RWPE2 (cell line): ENCODE measurements around the gene PLK1.
"Not testable (repeated sequence)": the region's sequence is repeated elsewhere in the genome, so short reads cannot be mapped to it uniquely, and the experiment has no call there.

ENCODE experiments used
- ATAC-seq: fragments of 200-7000 bp; cut with Tn5 transposase; 3 replicates; pipeline ENCODE4 v1.9.1; 2021; ENCODE audit warnings: low read depth
- DNase-seq: peaks from one replicate; pipeline ENCODE4 v3.0.0-alpha.2; 2020; ENCODE audit warnings: low spot score
- H3K27ac ChIP-seq: fragments of 450-650 bp; 2 replicates; pipeline ENCODE4 v1.5.1; 2017; ENCODE audit warnings: mild to moderate bottlenecking; ENCODE audit not compliant: poor library complexity, severe bottlenecking
- H3K27me3 ChIP-seq: fragments of 250-450 bp; sonication (Bioruptor Pico); 2 replicates; pipeline ENCODE4 v1.5.1; 2021; ENCODE audit warnings: mild to moderate bottlenecking, moderate library complexity; ENCODE audit not compliant: insufficient read depth, poor library complexity, severe bottlenecking
- H3K36me3 ChIP-seq: fragments of 250-450 bp; sonication (Bioruptor Pico); 2 replicates; pipeline ENCODE4 v1.5.1; 2020; ENCODE audit warnings: low read depth, mild to moderate bottlenecking, moderate library complexity
- H3K4me1 ChIP-seq: fragments of 250-450 bp; sonication (Bioruptor Pico); 2 replicates; pipeline ENCODE4 v1.5.1; 2021; ENCODE audit warnings: mild to moderate bottlenecking, moderate library complexity; ENCODE audit not compliant: insufficient read depth, poor library complexity, severe bottlenecking
- H3K4me3 ChIP-seq: fragments of 250-450 bp; sonication (Bioruptor Pico); 2 replicates; pipeline ENCODE4 v1.5.1; 2021; ENCODE audit warnings: mild to moderate bottlenecking, moderate library complexity; ENCODE audit not compliant: severe bottlenecking
- H3K9me3 ChIP-seq: fragments of 250-450 bp; sonication (Bioruptor Pico); 2 replicates; pipeline ENCODE4 v1.5.1; 2021; ENCODE audit warnings: mild to moderate bottlenecking, moderate library complexity; ENCODE audit not compliant: severe bottlenecking
- CTCF ChIP-seq: fragments of 450-650 bp; IDR thresholded peaks from one replicate; pipeline ENCODE4 v1.5.1; 2017; ENCODE audit warnings: mild to moderate bottlenecking, moderate library complexity; ENCODE audit not compliant: poor library complexity, severe bottlenecking

PLK1 gene

DNA sequence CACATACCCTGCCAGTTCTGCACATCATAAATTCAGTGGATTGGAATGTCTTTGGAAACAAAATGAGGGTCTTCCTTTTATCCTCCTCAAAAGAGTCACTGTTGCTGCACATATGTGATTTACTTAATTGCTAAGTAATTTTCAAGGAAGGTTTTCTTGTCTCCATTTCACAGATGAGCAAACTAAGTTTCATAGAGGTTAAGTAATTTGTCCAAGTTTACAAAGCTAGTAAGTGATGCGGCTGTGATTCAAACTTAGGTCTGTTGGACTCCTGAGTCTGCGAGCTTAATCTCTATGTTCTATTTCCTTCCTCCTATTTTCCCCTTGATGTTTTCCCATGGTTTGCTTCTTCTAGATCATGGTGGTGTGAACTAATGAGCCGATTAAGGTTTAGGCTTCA lies 48.0 kb downstream of the PLK1 start:
- DNase-seq (no peak), ATAC-seq (no peak)
- Histone ChIP-seq H3K36me3 (no peaks in the 10 kb centered on the region), H3K9me3 (no peaks in the 10 kb centered on the region), H3K27me3 (no peaks in the 10 kb centered on the region), H3K4me3 (no peak overlapping the region), H3K4me1 (no peaks in the 10 kb centered on the region), H3K27ac (no peak overlapping the region)
- TF ChIP-seq CTCF: no peak

DNA sequence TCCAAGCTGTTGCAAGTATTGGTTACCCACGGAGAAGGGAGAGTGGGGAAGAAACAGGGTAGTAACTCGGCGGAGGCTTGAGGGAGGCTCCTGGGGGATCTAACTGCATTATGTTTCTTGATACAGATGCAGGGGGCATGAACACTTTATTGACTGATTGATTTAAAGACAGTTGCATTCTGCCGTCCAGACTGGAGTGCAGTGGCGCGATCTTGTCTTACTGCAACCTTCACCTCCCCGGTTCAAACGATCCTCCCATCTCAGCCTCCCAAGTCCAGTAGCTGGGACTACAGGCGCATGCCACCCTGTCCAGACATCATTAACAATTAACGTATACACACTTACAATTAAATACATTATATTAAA lies 49.4 kb downstream of the PLK1 start:
- TF ChIP-seq CTCF: peak; percentile 40
- no peaks in the 10 kb centered on the region for H3K4me1 ChIP-seq
- H3K27me3 ChIP-seq: no peaks in the 10 kb centered on the region
- ATAC-seq: no peak
- DNase-seq: no peak
- no peaks in the 10 kb centered on the region for H3K36me3 ChIP-seq
- no peak overlapping the region for H3K4me3 ChIP-seq
- no peaks in the 10 kb centered on the region for H3K9me3 ChIP-seq
- H3K27ac ChIP-seq: no peak overlapping the region

GRCh38 chr16:23729503-23730424 lies 51.1 kb downstream of the PLK1 start:
- peak; percentile 55; the same call in 2 of the 3 replicates for ATAC-seq
- no peaks in the 10 kb centered on the region for H3K27me3 ChIP-seq
- DNase-seq: no peak
- H3K4me3 ChIP-seq: no peak overlapping the region
- no peaks in the 10 kb centered on the region for H3K4me1 ChIP-seq
- no peak for TF ChIP-seq CTCF
- no peaks in the 10 kb centered on the region for H3K36me3 ChIP-seq
- H3K27ac ChIP-seq: no peak overlapping the region
- H3K9me3 ChIP-seq: no peaks in the 10 kb centered on the region

- no peak overlapping the region for H3K4me3 ChIP-seq
- H3K36me3 ChIP-seq: no peaks in the 10 kb centered on the region
- DNase-seq (no peak), ATAC-seq (no peak)
- H3K9me3 ChIP-seq: no peaks in the 10 kb centered on the region
- no peak for TF ChIP-seq CTCF
- H3K27ac ChIP-seq: no peak overlapping the region
- H3K4me1 ChIP-seq: no peaks in the 10 kb centered on the region
- H3K27me3 ChIP-seq: no peaks in the 10 kb centered on the region
These were observed 55.6 kb downstream of the PLK1 start for GRCh38 chr16:23734176-23734893.

GRCh38 chr16:23737423-23738028 lies 58.8 kb downstream of the PLK1 start:
- not testable (repeated sequence) for ATAC-seq, H3K4me1 ChIP-seq, H3K36me3 ChIP-seq, H3K27me3 ChIP-seq, DNase-seq, H3K27ac ChIP-seq, H3K4me3 ChIP-seq, H3K9me3 ChIP-seq
